Measurements from ENCODE around the gene CETP.

DNA sequence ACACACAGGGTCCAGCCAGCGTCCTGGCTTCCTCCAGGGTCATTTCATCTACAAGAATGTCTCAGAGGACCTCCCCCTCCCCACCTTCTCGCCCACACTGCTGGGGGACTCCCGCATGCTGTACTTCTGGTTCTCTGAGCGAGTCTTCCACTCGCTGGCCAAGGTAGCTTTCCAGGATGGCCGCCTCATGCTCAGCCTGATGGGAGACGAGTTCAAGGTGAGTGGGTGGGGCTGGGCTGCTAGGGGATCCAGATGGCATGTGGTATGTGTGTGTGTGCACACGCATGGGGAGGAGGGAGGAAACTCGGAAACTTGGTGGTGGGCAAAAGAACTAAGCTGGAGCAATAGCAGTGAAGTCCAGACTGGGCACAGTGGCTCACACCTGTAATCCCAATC lies 11.5 kb downstream of the CETP start:
- TF ChIP-seq, protein P1, sequence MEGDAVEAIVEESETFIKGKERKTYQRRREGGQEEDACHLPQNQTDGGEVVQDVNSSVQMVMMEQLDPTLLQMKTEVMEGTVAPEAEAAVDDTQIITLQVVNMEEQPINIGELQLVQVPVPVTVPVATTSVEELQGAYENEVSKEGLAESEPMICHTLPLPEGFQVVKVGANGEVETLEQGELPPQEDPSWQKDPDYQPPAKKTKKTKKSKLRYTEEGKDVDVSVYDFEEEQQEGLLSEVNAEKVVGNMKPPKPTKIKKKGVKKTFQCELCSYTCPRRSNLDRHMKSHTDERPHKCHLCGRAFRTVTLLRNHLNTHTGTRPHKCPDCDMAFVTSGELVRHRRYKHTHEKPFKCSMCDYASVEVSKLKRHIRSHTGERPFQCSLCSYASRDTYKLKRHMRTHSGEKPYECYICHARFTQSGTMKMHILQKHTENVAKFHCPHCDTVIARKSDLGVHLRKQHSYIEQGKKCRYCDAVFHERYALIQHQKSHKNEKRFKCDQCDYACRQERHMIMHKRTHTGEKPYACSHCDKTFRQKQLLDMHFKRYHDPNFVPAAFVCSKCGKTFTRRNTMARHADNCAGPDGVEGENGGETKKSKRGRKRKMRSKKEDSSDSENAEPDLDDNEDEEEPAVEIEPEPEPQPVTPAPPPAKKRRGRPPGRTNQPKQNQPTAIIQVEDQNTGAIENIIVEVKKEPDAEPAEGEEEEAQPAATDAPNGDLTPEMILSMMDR (IDR thresholded peaks at IDR 0.05), result no peak
- no peak for TF ChIP-seq POLR2A (IDR thresholded peaks at IDR 0.05)
- TF ChIP-seq EP300 (IDR thresholded peaks at IDR 0.05), result no peak
